DMS53 treated with DMSO at 0.1 percent for 48 hours (cell line): ENCODE data around the gene NEIL1.
"Not testable (repeated sequence)": the region's sequence is repeated elsewhere in the genome, so short reads cannot be mapped to it uniquely, and the experiment has no call there.

ENCODE experiments used
- DNase-seq: peaks from one replicate; lab custom pipeline; 2025; ENCODE audit not compliant: unreplicated experiment; lab: John Stamatoyannopoulos, UW

Gene NEIL1

GRCh38 chr15:75371901-75372688 lies 25.3 kb downstream of the NEIL1 start:
- no peak for DNase-seq

GRCh38 chr15:75380773-75381172 lies 33.9 kb downstream of the NEIL1 start:
- no peak for DNase-seq

- DNase-seq, result not testable (repeated sequence)
These were observed 37.1 kb downstream of the NEIL1 start for GRCh38 chr15:75383986-75384385.

- DNase-seq, result peak; percentile 26
These were observed 43.0 kb downstream of the NEIL1 start for GRCh38 chr15:75389791-75390382.

- no peak for DNase-seq
These were observed 50.7 kb downstream of the NEIL1 start for GRCh38 chr15:75397494-75397893.

- no peak for DNase-seq
These were observed 57.1 kb downstream of the NEIL1 start for GRCh38 chr15:75403892-75404291.
